ENCODE results near the gene RARS1.
"Not testable (repeated sequence)": the region's sequence is repeated elsewhere in the genome, so short reads cannot be mapped to it uniquely, and the experiment has no call there.

RARS1 gene

GRCh38 chr5:168481330-168481788, 4.9 kb upstream of the RARS1 start:
- DNase-seq (ENCODE audit: low read depth in 3 of 3) = no peak

GRCh38 chr5:168482361-168482760, 3.9 kb upstream of the RARS1 start:
- DNase-seq (ENCODE audit: low read depth in 3 of 3) = no peak

DNA sequence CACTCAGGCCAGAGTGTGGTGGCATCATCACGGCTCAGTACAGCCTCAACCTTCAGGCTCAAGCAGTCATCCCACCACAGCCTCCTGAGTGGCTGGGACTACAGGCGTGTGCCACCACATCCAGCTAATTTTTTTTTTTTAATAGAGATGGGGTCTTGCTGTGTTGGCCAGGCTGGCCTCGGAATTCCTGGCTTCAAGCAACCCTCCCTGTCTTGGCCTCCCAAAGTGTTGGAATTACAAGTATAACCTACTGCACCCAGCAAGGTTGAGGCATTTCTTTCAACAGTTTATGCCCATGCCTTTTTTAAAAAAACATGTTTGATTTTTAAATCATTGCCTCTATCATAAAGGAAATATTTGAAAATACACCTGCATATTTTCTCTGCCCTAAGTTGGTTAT, 2.8 kb downstream of the RARS1 start:
- DNase-seq (ENCODE audit: low read depth in 3 of 3) = no peak

- DNase-seq (ENCODE audit: low read depth in 3 of 3) = no peak
These were observed 7.8 kb downstream of the RARS1 start for GRCh38 chr5:168494057-168494555.

DNA sequence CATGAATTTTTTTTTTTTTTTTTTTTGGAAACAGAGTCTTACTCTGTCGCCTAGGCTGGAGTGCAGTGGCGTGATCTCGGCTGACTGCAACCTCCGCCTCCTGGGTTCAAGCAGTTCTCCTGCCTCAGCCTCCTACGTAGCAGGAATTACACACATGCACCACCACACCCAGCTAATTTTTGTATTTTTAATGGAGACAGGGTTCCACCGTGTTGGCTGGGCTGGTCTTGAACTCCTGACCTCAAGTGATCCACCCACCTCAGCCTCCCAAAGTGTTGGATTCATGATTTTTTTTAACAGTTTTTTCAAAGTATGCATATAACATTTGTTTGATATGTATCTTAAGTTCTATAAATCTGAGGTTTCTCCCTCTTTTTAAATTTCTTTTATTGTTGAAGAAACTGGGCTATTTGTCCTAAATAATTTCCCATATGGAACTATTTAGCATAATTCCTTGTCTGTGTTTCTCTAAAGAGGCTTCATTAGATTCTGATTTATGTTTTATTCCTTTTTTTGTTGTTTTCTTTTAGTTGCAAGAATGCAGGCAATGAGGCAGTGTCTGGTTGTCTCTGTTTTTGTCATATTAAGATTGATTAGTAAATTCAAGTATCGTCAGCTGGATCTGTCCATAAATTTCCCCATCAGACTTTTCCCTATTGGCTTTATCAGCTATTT, 16.4 kb downstream of the RARS1 start:
- no peak for DNase-seq (ENCODE audit: low read depth in 3 of 3)

DNA sequence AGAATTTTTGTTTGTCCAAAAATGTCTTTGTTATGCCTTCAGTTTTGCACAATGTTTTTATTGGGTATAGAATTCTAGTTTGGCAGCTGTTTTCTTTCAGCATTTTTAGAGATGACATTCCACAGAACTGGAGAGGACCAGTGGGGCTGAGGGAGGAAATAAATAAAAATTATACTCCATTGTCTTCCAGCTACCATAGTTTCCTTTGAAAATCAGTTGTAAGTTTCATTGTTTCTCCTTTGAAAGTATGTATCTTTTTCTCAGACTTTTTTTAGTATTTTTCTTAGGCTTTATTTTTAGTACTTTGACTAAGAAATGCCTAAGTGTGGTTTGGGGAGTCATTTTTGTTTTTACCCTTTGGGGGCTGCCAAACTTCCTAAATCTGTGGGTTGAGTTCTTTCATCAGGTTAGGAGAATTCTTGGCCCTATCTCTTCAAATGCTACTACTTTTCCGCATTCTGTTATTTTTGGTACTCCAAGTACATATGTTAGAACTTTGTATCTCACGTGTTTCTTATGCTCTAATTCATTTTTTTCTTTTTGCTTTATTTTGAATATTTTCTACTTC, 27.7 kb downstream of the RARS1 start:
- DNase-seq (ENCODE audit: low read depth in 3 of 3) = no peak

GRCh38 chr5:168525856-168526255, 39.6 kb downstream of the RARS1 start:
- DNase-seq (ENCODE audit: low read depth in 3 of 3) = no peak

GRCh38 chr5:168527756-168528295, 41.6 kb downstream of the RARS1 start:
- no peak for DNase-seq (ENCODE audit: low read depth in 3 of 3)

DNA sequence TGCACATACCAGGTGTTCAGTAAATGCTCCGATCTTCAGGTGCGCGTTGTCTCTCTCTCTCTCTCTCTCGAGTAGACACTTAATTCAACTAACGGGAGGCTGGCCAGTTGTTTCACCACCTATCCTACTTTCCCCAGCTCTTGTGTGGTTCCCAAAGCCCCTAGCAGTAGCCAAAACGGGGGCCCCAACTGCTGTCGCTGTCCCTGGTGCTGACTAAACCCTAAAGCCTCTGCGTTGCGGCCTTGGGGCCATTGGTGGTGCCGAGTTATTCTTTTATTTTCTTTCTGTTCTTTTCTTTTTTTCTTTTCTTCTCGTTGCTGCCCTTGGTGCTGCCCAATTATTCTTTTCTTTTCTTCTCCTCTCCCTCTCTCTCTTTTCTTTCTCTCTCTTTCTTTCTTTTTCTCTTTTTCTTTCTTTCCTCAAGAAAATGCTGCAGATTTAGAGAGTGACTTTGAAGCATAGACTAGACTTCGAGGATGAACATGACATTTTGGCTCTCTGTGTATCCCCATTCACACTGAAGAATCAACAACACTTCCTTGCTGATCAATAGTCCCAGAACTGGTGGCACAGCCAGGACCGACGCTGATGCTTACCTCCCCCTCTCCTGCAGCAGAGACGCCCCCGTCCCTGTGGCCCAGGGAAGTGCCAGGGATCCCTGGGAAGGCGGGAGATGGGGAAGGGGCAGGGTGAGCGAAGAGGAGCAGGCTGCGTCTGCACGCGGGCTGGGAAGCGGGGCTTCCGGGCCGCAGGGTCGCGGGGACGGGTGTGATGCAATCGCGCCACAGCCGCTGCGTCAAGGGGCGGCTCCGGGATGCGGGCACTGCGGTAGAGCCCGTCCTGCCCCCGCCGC, 42.5 kb downstream of the RARS1 start, which contains the start of gene FBLL1:
Gene FBLL1 (plus strand): TSS at position 785 of the 853 bp plus-strand sequence. CDS start 200 bp downstream, outside the sequence.
- DNase-seq (ENCODE audit: low read depth in 3 of 3) = peak in 1 of 3 donors; percentile 5

DNA sequence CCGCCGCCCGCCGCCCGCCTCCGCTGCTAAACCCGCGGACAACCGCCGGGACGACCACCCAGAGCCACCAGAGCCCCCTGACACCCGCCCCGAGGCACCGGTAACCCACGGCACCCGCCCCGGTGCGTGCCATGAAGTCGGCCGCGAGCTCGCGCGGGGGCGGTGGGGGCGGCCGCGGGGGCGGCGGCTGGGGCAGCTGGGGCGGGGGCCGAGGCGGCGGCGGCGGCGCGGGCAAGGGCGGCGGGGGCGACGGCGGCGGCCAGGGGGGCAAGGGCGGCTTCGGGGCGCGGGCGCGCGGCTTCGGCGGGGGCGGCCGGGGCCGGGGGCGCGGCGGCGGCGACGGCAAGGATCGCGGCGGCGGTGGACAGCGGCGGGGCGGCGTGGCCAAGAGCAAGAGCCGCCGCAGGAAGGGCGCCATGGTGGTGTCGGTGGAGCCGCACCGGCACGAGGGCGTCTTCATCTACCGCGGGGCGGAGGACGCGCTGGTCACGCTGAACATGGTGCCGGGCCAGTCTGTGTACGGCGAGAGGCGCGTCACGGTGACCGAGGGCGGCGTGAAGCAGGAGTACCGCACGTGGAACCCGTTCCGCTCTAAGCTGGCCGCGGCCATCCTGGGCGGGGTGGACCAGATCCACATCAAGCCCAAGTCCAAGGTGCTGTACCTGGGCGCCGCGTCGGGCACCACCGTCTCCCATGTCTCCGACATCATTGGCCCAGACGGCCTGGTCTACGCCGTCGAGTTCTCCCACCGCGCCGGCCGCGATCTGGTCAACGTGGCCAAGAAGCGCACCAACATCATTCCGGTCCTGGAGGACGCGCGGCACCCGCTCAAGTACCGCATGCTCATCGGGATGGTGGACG, 43.3 kb downstream of the RARS1 start:
- DNase-seq (ENCODE audit: low read depth in 3 of 3) = no peak

- no peak for DNase-seq (ENCODE audit: low read depth in 3 of 3)
These were observed 44.4 kb downstream of the RARS1 start for GRCh38 chr5:168530621-168531150.

DNA sequence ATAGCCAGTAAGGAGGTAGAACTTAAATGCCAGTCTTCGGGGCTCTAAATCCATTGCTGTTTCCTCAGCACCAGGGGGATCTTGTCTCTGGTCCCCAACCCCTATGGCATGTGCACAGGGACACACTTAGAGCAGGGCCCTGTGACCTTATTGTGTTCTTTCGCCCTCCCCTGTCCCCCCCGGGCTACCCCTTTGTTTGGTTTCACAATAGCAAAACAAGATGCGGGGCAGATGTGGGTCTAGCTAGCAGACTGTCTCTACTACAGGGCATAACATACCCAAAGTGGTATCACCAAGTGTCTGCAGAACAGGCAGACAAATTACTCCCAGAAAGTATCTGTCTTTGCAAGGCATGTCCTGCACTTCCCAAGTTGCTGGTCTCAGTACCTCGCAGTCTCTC, 44.9 kb downstream of the RARS1 start:
- no peak for DNase-seq (ENCODE audit: low read depth in 3 of 3)

GRCh38 chr5:168531987-168532864, 46.0 kb downstream of the RARS1 start:
- DNase-seq (ENCODE audit: low read depth in 3 of 3) = no peak

- not testable (repeated sequence) for DNase-seq (ENCODE audit: low read depth in 3 of 3)
These were observed 48.1 kb downstream of the RARS1 start for GRCh38 chr5:168534351-168534750.

DNA sequence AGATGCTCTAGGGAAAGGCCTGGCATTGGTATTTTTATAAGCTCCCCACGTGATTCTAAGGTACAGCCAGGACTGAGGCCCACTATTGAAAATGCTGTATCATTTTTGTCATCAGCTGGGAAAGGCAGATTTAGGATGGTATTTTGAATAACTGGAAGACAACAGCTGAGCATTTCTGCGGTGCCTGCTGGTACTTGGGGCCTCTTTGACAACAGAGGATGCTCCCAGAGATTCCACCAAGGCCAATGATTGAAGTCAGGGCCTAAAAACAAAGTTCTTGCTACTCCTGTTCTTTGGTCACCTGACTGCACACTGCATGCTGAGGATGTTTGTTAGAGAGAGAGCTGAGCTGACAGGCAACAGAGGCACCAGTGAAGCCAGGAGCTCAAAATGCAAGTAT, 50.9 kb downstream of the RARS1 start:
- no peak for DNase-seq (ENCODE audit: low read depth in 3 of 3)

DNA sequence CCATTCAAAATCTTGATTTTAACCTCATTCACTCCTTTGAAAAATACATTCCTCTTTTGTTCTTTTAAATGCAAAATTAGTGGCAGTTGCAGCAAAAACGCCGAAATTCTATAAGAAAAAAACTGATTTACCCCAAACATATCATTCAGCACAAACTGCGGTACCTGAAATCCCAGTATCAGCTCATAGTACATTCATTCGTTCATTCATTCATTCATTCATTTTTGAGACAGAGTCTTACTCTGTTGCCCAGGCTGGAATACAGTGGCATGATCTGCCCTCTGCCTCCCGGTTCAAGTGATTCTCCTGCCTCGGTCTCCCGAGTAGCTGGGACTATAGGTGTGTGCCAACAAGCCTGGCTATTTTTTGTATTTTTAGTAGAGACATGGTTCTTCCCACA, 63.3 kb downstream of the RARS1 start:
- no peak for DNase-seq (ENCODE audit: low read depth in 3 of 3)

GRCh38 chr5:168550656-168551055, 64.4 kb downstream of the RARS1 start:
- no peak for DNase-seq (ENCODE audit: low read depth in 3 of 3)

DNA sequence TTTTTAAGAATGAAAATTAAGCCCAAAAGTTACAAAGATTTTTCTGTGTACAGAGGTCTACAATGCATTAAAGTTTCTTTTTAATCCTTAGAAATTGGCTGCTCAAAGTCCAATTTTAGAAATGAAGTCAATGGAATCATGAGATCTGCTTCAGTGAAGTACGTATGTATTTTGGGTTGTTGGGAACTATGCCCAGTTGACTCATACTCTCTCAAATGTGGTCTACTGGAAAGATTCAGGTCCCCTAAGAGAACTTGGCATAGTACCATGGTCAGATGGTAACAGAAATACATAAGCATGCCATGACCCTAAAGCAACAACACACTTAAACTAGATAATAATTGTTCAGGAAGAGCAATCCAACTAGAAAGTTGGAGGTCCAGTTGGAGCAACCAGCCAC, 65.9 kb downstream of the RARS1 start:
- no peak for DNase-seq (ENCODE audit: low read depth in 3 of 3)

- no peak for DNase-seq (ENCODE audit: low read depth in 3 of 3)
These were observed 67.3 kb downstream of the RARS1 start for GRCh38 chr5:168553377-168554130.
